Lung (tissue), 12 donors: ENCODE measurements around the gene ZNF462. TPM values are rescaled to one million over a fixed set of nuclear protein-coding genes. Genes with fewer than 3 reads are reported as not detected.
A peak's percentile ranks its signal among the peaks of the same experiment; 100 is the strongest.

ENCODE experiments used
- ATAC-seq: fragments of 200-7000 bp; cut with Tn5 transposase; one replicate; pipeline ENCODE4 v1.9.1; 2020; ENCODE audit warnings: moderate number of reproducible peaks; ENCODE audit not compliant: insufficient read depth, low FRiP score
- DNase-seq, 3 donors: peaks; one replicate each; pipeline ENCODE4 v3.0.0-alpha.2; 2013 to 2017
- H3K27ac ChIP-seq, 2 donors: one replicate each; pipeline ENCODE4 v1.5.1; 2013; ENCODE audit warnings: mild to moderate bottlenecking in 2 of 2, moderate library complexity in 2 of 2, control low read depth in 1 of 2, inconsistent platforms in 1 of 2, low read depth in 1 of 2, low read length in 1 of 2
- H3K27me3 ChIP-seq, 3 donors: one replicate each; pipeline ENCODE4 v1.5.1; 2013; ENCODE audit warnings: low read length in 2 of 3; ENCODE audit not compliant: control insufficient read depth in 3 of 3, insufficient read depth in 3 of 3
- H3K36me3 ChIP-seq, 4 donors: one replicate each; pipeline ENCODE4 v1.5.1; 2013; ENCODE audit warnings: low read length in 4 of 4, mild to moderate bottlenecking in 1 of 4, moderate library complexity in 1 of 4; ENCODE audit not compliant: control insufficient read depth in 4 of 4, insufficient read depth in 4 of 4
- H3K4me1 ChIP-seq, 5 donors: one replicate each; pipeline ENCODE4 v1.5.1; 2013; ENCODE audit warnings: low read length in 5 of 5, mild to moderate bottlenecking in 2 of 5, moderate library complexity in 1 of 5; ENCODE audit not compliant: control insufficient read depth in 5 of 5, insufficient read depth in 5 of 5
- H3K4me3 ChIP-seq: one replicate; pipeline ENCODE4 v1.5.1; 2013; ENCODE audit warnings: mild to moderate bottlenecking, control low read depth, moderate library complexity
- H3K9ac ChIP-seq, 2 donors: one replicate each; pipeline ENCODE4 v1.5.1; 2013; ENCODE audit warnings: low read length in 2 of 2, control low read depth in 1 of 2; ENCODE audit not compliant: insufficient read depth in 1 of 2
- H3K9me3 ChIP-seq, 4 donors: one replicate each; pipeline ENCODE4 v1.5.1; 2013; ENCODE audit warnings: low read length in 3 of 4, mild to moderate bottlenecking in 1 of 4, moderate library complexity in 1 of 4; ENCODE audit not compliant: control insufficient read depth in 4 of 4, insufficient read depth in 3 of 4
- WGBS, 2 donors: extraction: QIAGEN DNeasy Blood & Tissue Kit; methylation state at CpG; one replicate each; pipeline ENCODE4 v1.1.7; 2013; 5-methylcytosine and 5-hydroxymethylcytosine counted together
- polyA plus RNA-seq, 2 donors: library from polyadenylated mRNA; stranded (reverse); fragments of 200-250 nt; gene quantifications; one replicate each; pipeline ENCODE4 v1.2.1, GENCODE V29; 2013
- total RNA-seq, 2 donors: library from RNA; depleted of rRNA in 1 of 2; stranded (reverse); fragments of >200 nt in 1 of 2; gene quantifications; one replicate each; pipeline ENCODE4 v1.2.1, GENCODE V29; 2014 to 2021
- TF ChIP-seq, protein P1 (sequence below): IDR thresholded peaks from 2 replicates; pipeline ENCODE4 v1.5.1; 2012; ENCODE audit warnings: mild to moderate bottlenecking; ENCODE audit errors: control extremely low read depth, extremely low read depth
- donor health status: control.
- donor health status: control.
- donor health status: Bipolar disorder and iron deficiency.
- donor health status: healthy.
- donor health status: DM: yes; HTN: yes; CAD: no.

Gene ZNF462
- total and polyA plus RNA-seq, 4 donors, result 2.0 to 37.7 (median 19.5) TPM

DNA sequence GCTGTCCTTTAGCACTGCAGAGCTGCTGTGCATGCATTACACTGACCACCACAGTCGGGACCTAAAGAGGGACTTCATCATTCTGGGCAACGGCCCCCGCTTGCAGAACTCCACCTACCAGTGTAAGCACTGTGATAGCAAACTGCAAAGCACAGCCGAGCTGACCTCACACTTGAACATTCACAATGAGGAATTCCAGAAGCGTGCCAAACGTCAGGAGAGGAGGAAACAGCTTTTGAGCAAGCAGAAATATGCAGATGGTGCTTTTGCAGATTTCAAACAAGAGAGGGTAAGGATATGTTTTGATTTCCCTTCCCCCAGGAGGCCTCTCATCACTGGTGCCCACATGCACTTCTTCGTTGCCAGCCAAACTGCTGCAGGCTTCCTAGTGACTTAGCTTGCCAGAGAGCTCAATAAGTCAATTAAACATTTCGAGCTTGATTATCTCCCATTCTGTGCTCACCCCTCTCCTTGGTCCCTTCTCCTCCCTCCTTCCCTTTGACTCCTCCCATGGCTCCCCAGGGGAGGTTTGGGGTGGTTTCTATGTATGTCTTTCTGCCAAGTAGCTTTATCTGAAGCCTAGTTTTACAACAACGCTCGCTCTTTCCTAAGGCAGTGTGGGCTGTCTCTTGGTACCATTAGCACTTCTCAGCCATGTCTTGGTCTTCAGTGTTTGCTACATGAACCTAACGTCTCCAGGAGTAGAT, 66.7 kb downstream of the ZNF462 start:
- H3K9me3 ChIP-seq, result peaks cover 0 to 1% (median 0%) of the 10 kb centered on the region in 4 donors
- H3K4me1 ChIP-seq, result peaks cover 6 to 18% (median 11%) of the 10 kb centered on the region in 5 donors
- peak overlapping the region; percentile 6 to 21 for H3K27ac ChIP-seq
- no peak overlapping the region for H3K9ac ChIP-seq
- no peak overlapping the region for H3K4me3 ChIP-seq
- WGBS, 2 donors, result 55 to 73% methylated on average over 11 of the region's 11 CpGs
- ATAC-seq (peak; percentile 62), DNase-seq (peak; percentile 84 to 92 (median 92))
- no peaks in the 10 kb centered on the region for H3K27me3 ChIP-seq
- H3K36me3 ChIP-seq, result peaks cover 17 to 67% (median 45%) of the 10 kb centered on the region in 4 donors
- TF ChIP-seq, protein P1, sequence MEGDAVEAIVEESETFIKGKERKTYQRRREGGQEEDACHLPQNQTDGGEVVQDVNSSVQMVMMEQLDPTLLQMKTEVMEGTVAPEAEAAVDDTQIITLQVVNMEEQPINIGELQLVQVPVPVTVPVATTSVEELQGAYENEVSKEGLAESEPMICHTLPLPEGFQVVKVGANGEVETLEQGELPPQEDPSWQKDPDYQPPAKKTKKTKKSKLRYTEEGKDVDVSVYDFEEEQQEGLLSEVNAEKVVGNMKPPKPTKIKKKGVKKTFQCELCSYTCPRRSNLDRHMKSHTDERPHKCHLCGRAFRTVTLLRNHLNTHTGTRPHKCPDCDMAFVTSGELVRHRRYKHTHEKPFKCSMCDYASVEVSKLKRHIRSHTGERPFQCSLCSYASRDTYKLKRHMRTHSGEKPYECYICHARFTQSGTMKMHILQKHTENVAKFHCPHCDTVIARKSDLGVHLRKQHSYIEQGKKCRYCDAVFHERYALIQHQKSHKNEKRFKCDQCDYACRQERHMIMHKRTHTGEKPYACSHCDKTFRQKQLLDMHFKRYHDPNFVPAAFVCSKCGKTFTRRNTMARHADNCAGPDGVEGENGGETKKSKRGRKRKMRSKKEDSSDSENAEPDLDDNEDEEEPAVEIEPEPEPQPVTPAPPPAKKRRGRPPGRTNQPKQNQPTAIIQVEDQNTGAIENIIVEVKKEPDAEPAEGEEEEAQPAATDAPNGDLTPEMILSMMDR, result no peak

DNA sequence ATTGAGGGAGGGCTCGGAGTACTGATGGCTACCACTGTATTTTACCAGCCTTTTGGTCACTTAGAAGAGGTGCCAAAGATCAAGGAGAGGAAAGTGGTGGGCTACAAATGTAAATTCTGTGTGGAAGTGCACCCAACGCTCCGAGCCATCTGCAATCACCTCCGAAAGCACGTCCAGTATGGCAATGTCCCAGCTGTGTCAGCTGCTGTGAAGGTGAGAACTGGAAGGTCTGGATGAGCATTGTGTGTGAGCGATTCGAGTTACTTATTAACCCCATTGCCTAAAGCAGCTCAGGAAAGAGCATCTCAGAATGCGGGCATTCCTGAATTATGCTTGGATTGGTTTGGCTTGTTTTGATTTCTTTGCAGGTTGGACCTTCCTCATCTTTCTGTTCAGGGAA, 67.5 kb downstream of the ZNF462 start:
- Histone ChIP-seq H3K4me3 (no peak overlapping the region), H3K27me3 (no peaks in the 10 kb centered on the region), H3K9ac (no peak overlapping the region), H3K9me3 (no peaks in the 10 kb centered on the region), H3K36me3 (peaks cover 14 to 61% (median 39%) of the 10 kb centered on the region in 4 donors), H3K4me1 (peaks cover 6 to 18% (median 11%) of the 10 kb centered on the region in 5 donors), H3K27ac (no peak overlapping the region)
- DNase-seq (peak in 1 of 3 donors; percentile 25), ATAC-seq (no peak)
- 86 to 87% methylated on average over 8 of the region's 8 CpGs for WGBS, 2 donors
- TF ChIP-seq, protein P1, result no peak

DNA sequence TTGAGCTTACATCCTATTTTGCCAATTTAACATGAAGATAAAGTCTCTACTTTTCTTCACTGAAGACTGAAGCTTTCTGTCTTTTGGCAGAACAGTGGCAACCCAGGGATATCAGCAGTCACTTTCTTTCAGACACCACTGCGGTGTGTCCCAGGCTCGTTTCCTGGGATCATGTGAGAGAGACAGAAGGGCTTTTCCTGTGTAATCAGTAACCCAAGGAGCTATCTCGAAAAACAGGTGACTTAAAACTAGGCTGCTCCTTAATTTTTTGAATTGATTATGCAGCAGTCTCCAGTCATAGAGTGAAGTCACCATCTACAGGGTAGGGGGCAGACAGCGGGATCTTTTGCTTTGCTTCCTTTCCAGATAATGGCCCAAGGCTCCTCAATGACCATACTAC, 68.5 kb downstream of the ZNF462 start:
- 84 to 86% methylated on average over 4 of the region's 4 CpGs for WGBS, 2 donors
- peaks cover 9 to 61% (median 34%) of the 10 kb centered on the region in 4 donors for H3K36me3 ChIP-seq

More for the DNA sequence above, 68.5 kb downstream of the ZNF462 start:
- Histone ChIP-seq H3K4me3 (no peak overlapping the region), H3K9ac (no peak overlapping the region), H3K27me3 (no peaks in the 10 kb centered on the region), H3K27ac (no peak overlapping the region), H3K9me3 (no peaks in the 10 kb centered on the region), H3K4me1 (peaks cover 6 to 18% (median 11%) of the 10 kb centered on the region in 5 donors)
- ATAC-seq, result no peak
- DNase-seq, result no peak
- TF ChIP-seq, protein P1, result no peak
